ENCODE results near the gene CMIP.
"Not testable (repeated sequence)": the region's sequence is repeated elsewhere in the genome, so short reads cannot be mapped to it uniquely, and the experiment has no call there.

The CMIP gene

DNA sequence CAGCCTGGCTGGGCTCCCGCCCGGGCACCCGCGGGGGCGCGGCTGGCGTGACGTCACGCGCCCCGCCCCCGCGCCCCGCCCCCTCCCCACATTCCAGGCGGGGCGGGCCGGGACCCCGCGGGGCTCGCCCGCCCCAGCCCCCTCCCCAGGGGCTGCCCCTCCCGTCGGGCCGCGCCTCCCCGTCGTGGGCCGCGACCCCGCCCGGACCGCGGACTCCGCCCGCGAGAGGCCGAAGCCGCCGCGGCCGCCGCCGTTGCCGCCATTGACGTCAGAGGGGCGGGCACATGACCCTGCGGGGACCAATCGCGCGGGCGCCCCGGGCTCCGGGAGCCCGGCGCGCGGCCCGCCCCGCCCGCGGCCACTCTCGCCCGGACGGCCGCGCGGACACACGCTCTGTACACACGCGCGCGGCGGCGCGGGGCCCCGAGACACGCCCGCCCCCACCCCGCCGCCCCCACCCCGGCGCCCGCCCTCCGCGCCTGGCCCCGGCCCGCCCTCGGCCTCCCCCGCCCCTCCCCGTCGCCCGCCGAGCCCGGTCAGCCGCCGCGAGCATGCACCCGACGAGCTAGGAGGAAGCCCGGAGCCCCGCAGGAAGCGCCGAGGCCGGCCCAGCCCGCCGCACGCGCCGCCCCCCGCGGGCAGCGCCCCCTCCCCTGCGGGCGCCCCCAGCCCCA, at the start of gene CMIP:
Gene CMIP (plus strand): TSS at position 361 of the 674 bp plus-strand sequence.
- peak; percentile 68 to 81 for DNase-seq (ENCODE audit: low read depth in 2 of 2)

GRCh38 chr16:81394966-81395655, 49.5 kb upstream of the CMIP start:
- no peak for DNase-seq (ENCODE audit: low read depth in 2 of 2)

GRCh38 chr16:81397058-81397878, 47.3 kb upstream of the CMIP start:
- no peak for DNase-seq (ENCODE audit: low read depth in 2 of 2)

GRCh38 chr16:81397879-81398520, 46.6 kb upstream of the CMIP start:
- no peak for DNase-seq (ENCODE audit: low read depth in 2 of 2)

GRCh38 chr16:81399909-81400308, 44.7 kb upstream of the CMIP start:
- no peak for DNase-seq (ENCODE audit: low read depth in 2 of 2)

GRCh38 chr16:81401035-81401950, 43.3 kb upstream of the CMIP start:
- no peak for DNase-seq (ENCODE audit: low read depth in 2 of 2)

DNA sequence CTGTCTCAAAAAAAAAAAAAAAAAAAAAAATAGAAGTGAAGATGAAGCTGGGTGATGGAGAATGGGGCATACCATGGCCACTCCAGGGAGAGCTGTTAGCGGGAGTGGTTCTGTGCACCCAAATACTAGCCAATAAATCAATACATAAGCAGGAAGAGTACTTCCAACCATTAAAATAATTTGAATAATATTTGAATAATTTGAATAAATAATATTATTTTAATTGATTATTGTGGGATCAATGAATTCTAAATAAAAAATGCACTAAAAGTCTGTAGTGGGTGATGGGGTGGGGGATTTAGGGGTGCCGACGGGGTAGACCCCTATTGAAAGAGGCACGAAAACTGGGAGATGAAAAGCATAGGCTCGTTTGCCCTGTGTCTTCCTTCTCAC, 41.4 kb upstream of the CMIP start:
- no peak for DNase-seq (ENCODE audit: low read depth in 2 of 2)

DNA sequence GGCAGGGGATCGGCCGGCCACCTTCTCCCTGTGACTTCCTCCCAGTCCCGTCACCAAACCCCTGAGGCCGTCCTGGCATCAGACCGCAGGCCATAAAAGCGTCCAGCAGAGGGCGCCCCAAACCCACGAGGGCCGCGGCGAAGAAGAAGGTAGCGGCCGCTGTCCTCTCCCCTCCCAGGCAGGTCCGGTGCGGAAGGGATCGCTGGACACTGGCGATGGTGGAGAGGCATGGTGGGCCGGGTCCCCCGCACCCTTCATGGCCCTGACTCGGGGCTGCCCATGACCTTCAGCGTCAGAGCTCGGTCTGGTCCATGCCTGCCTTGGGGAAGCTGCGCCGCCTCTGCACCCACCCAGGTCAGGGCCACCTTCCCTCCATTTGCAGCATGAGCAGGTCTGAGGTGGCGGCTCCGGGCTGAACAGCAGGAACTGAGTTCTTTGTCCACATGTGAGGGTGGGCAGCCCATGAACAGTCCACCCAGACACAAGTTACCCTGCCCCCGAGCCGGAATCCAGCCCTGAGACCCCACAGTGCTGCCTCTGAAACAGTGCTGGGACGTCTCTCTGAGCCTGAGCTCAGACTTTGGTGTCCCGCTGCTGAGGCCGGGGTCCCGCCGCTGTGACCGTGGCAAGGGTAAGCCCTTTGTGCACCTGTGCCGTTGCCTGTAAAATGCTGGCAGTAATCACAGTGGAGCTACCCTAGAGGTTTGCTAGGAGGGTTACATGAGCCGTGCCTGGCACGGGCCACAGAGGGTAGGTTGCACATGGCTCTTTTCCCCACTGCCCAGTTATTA, 40.8 kb upstream of the CMIP start:
- DNase-seq (ENCODE audit: low read depth in 2 of 2): peak; percentile 76 to 83

DNA sequence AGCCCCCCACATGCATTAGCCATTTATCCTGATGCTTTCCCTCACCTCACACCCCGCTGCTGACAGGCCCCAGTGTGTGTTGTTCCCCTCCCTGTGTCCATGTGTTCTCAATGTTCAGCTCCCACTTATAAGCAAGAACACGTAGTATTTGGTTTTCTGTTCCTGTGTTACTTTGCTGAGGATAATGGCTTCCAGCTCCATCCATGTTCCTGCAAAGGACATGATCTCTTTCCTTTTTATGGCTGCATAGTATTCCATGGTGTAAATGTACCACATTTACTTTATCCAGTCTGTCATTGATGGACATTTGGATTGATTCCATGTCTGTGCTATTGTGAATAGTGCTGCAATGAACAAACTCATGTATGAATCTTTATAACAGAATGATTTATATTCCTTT, 39.6 kb upstream of the CMIP start:
- not testable (repeated sequence) for DNase-seq (ENCODE audit: low read depth in 2 of 2)

GRCh38 chr16:81405702-81406113, 38.9 kb upstream of the CMIP start:
- no peak for DNase-seq (ENCODE audit: low read depth in 2 of 2)

- DNase-seq (ENCODE audit: low read depth in 2 of 2): no peak
These were observed 36.1 kb upstream of the CMIP start for GRCh38 chr16:81408409-81408950.

- no peak for DNase-seq (ENCODE audit: low read depth in 2 of 2)
These were observed 35.5 kb upstream of the CMIP start for GRCh38 chr16:81409016-81409556.

GRCh38 chr16:81410643-81411293, 33.8 kb upstream of the CMIP start:
- no peak for DNase-seq (ENCODE audit: low read depth in 2 of 2)

- DNase-seq (ENCODE audit: low read depth in 2 of 2): no peak
These were observed 31.2 kb upstream of the CMIP start for GRCh38 chr16:81413245-81413990.

DNA sequence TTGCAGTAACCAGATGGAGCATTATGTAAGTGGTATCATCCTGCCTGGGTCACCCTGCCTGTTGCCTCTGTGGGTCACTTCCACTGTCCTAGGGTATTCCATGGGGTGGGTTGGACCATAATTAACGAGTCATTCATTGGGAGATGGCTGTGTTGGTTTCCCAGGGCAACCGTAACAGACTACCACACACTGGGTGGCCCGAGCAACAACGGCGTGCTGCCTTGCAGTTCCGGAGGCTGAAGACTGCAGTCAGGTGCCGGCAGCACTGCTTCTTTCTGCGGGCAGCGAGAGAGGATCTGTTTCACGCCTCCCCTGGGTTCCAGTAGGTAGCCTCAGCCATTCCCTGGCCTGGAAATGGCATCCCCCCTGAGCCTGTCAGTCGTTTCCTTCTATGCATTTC, 28.9 kb upstream of the CMIP start:
- DNase-seq (ENCODE audit: low read depth in 2 of 2): no peak

GRCh38 chr16:81416749-81417148, 27.9 kb upstream of the CMIP start:
- no peak for DNase-seq (ENCODE audit: low read depth in 2 of 2)

- DNase-seq (ENCODE audit: low read depth in 2 of 2): no peak
These were observed 27.4 kb upstream of the CMIP start for GRCh38 chr16:81417210-81417609.

DNA sequence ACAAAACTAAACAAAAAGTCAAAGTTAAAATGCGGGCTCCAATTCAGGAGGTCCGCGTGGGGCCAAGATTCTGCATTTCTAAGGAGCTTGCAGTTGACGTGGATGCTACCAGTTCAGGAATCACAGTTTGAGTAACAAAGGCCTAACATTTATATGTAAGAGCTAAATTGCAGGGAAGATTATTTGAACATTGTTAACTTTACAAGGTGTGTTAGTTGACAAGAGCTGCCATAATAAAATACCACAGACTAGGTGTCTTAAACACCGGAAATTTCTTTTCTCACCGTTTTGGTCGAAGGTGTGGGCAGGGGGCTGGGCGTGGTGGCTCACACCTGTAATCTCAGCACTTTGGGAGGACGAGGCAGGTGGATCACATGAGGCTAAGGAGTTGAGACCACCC, 24.8 kb upstream of the CMIP start:
- no peak for DNase-seq (ENCODE audit: low read depth in 2 of 2)

Measured in stimulated activated CD8-positive, alpha-beta memory T cell treated with anti-CD3 and anti-CD28 coated beads, Interleukin-2, amount 100 ng/mL, for 48 hours (primary cell).